ENCODE results near the gene HHIPL1. TPM values are rescaled to one million over a fixed set of nuclear protein-coding genes. Genes with fewer than 3 reads are reported as not detected.

HHIPL1 gene
- total and polyA plus RNA-seq, 2 of the 8 experiments (the other 6 are each of a cell fraction or from before 2014, with no cell fraction given): 1.5 to 2.6 TPM

DNA sequence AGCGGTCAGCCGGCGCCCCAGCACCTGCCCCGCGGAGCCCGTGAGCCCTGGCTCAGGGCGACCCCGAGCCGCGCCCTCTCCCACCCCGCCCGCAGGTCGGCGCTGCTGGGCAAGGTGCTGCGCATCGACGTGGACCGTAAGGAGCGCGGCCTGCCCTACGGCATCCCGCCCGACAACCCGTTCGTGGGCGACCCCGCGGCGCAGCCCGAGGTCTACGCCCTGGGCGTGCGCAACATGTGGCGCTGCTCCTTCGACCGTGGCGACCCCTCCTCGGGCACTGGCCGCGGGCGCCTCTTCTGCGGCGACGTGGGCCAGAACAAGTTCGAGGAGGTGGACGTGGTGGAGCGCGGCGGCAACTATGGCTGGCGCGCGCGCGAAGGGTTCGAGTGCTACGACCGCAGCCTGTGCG is 14.4 kb downstream of the HHIPL1 start:
- H4K5ac ChIP-seq (ENCODE audit: insufficient read length, low read depth, low read length): no peak overlapping the region
- H3K79me2 ChIP-seq (ENCODE audit: control insufficient read depth in 1 of 2, insufficient read depth in 2 of 2, low read length in 2 of 2): no peaks in the 10 kb centered on the region
- CTCF ChIA-PET (ENCODE audit: partially characterized antibody): interaction anchor here (0.9 to 2.9 kb wide), 5 partner anchors 8 to 74 kb away, joined by 3 to 9 read pairs (median 4); no protein-coding TSS in a partner anchor
- H3K79me1 ChIP-seq (ENCODE audit: low read depth, low read length): peaks cover 4% of the 10 kb centered on the region; the same call in 1 of the 2 replicates
- no peaks in the 10 kb centered on the region for H3K9me3 ChIP-seq (ENCODE audit: insufficient read depth in 2 of 2, low read depth in 1 of 2, low read length in 1 of 2)
- H2BK12ac ChIP-seq (ENCODE audit: low read depth, low read length): peak overlapping the region; percentile 78; the same call in 1 of the 2 replicates
- H3K36me3 ChIP-seq (ENCODE audit: control insufficient read depth in 2 of 4, insufficient read depth in 4 of 4, low read length in 3 of 4): 0 out of 8 replicates have a peak, but pooled peaks cover 0 to 7% (median 0%) of the 10 kb centered on the region in 4 experiments
- 67% methylated on average over 34 of the region's 58 CpGs; no CpG with 5 or more reads in 1 of the 2 experiments for WGBS, 2 experiments (ENCODE audit: extremely low coverage in 1 of 2, insufficient coverage in 1 of 2, insufficient read length in 1 of 2, insufficient replicate concordance in 2 of 2, low coverage in 1 of 2, low lambda C conversion rate in 2 of 2, missing lambda C conversion rate in 1 of 2)
- H3K4me3 ChIP-seq (ENCODE audit: extremely low read depth in 1 of 4, insufficient read depth in 2 of 4, low read depth in 3 of 4, low read length in 4 of 4): peak overlapping the region in 3 of 4 experiments; percentile 4 to 53 (median 43); a peak in 5 of 8 replicates
- peak overlapping the region; percentile 61 to 66 for H3K4me2 ChIP-seq (ENCODE audit: insufficient read depth in 1 of 2, low read depth in 2 of 2, low read length in 2 of 2)
- H3K4ac ChIP-seq (replicated peaks; ENCODE audit: insufficient read length, low read depth, low read length): no peak overlapping the region
- FAIRE-seq: no peak
- POLR2A ChIA-PET (ENCODE audit: partially characterized antibody): interaction anchor here (0.7 kb wide), 1 partner anchor 13 kb away, joined by 3 read pairs; no protein-coding TSS in a partner anchor
- no peak overlapping the region for H4K91ac ChIP-seq (replicated peaks; ENCODE audit: insufficient read length, low read length)
- no peak overlapping the region for H3K27ac ChIP-seq (ENCODE audit: low read depth, low read length)
- H2BK120ac ChIP-seq (replicated peaks; ENCODE audit: low read depth, low read length): no peak overlapping the region
- DNase-seq (ENCODE audit: low read depth in 1 of 2, low spot score in 2 of 2): peak in 1 of 2 experiments; percentile 68
- peaks cover 16% of the 10 kb centered on the region for H3K23me2 ChIP-seq (ENCODE audit: low read depth, low read length)
- H3K4me1 ChIP-seq (replicated peaks in 1 of 4; ENCODE audit: control insufficient read depth in 3 of 4, insufficient read depth in 4 of 4, low read length in 3 of 4): peaks cover 11 to 35% (median 16%) of the 10 kb centered on the region in 4 experiments
- H4K20me1 ChIP-seq (replicated peaks in 1 of 2; ENCODE audit: control insufficient read depth in 1 of 2, insufficient read depth in 2 of 2, low read length in 2 of 2): peaks cover 0 to 3% of the 10 kb centered on the region in 2 experiments
- H3K14ac ChIP-seq (ENCODE audit: insufficient read length): no peak overlapping the region
- H3K56ac ChIP-seq (replicated peaks; ENCODE audit: insufficient read length, low read depth, low read length): no peak overlapping the region
- no peak overlapping the region for H3K9ac ChIP-seq (replicated peaks in 1 of 4; ENCODE audit: extremely low read depth in 1 of 4, low read depth in 3 of 4, low read length in 3 of 4)
- H3K23ac ChIP-seq (ENCODE audit: insufficient read length): no peak overlapping the region
- H2AFZ ChIP-seq (ENCODE audit: low read length): no peak overlapping the region
- peak overlapping the region; percentile 41; the same call in 1 of the 2 replicates for H3K18ac ChIP-seq (ENCODE audit: extremely low read depth, low read length)
- H2BK20ac ChIP-seq (ENCODE audit: low read length): no peak overlapping the region
- peak overlapping the region; percentile 63; the same call in 1 of the 2 replicates for H4K8ac ChIP-seq (ENCODE audit: extremely low read depth, insufficient read depth, low read length)
- no peak overlapping the region; the same call in 1 of the 2 replicates for H2BK5ac ChIP-seq (ENCODE audit: low read depth, low read length)
- H3K27me3 ChIP-seq (replicated peaks in 1 of 4; ENCODE audit: control insufficient read depth in 3 of 4, extremely low read depth in 1 of 4, insufficient read depth in 3 of 4, low read length in 3 of 4): peaks cover 0 to 11% (median 3%) of the 10 kb centered on the region in 4 experiments; a peak in 3 of 7 replicates
- H2BK15ac ChIP-seq (ENCODE audit: low read length): no peak overlapping the region
- H2AK5ac ChIP-seq (ENCODE audit: low read depth, low read length): no peak overlapping the region
- peak; percentile 26 to 60; a peak in 3 of 4 replicates for TF ChIP-seq RAD21 (IDR thresholded peaks at IDR 0.05 in 1 of 2, conservative IDR thresholded peaks at IDR 0.05 in 1 of 2; ENCODE audit: low read depth in 2 of 2, low read length in 2 of 2)

Data from H1 (cell line).